ENCODE results near the gene MGLL.

GRCh38 chr3:127825756-127826155, 3.4 kb upstream of the MGLL start:
- no peak for TF ChIP-seq CTCF (IDR thresholded peaks at IDR 0.05; ENCODE audit: low read depth, low read length, missing input control)
- no peak for TF ChIP-seq REST (IDR thresholded peaks at IDR 0.05)
- TF ChIP-seq JUND (IDR thresholded peaks at IDR 0.05) = no peak
- TF ChIP-seq RAD21 (IDR thresholded peaks at IDR 0.05) = no peak
- no peak for TF ChIP-seq ZBTB33 (IDR thresholded peaks at IDR 0.05)
- TF ChIP-seq TAF1 (conservative IDR thresholded peaks at IDR 0.05) = no peak
- no peak for TF ChIP-seq GABPA (IDR thresholded peaks at IDR 0.05 in 1 of 2, conservative IDR thresholded peaks at IDR 0.05 in 1 of 2)
- no peak for TF ChIP-seq ATF3 (IDR thresholded peaks at IDR 0.05)
- no peak for TF ChIP-seq HNF4G (IDR thresholded peaks at IDR 0.05)
- TF ChIP-seq SP1 (IDR thresholded peaks at IDR 0.05) = no peak
- TF ChIP-seq FOXA1 (IDR thresholded peaks at IDR 0.05) = no peak
- no peak for TF ChIP-seq MAX (IDR thresholded peaks at IDR 0.05)
- TF ChIP-seq YY1 (IDR thresholded peaks at IDR 0.05) = no peak
